HepG2 (cell line): ENCODE results near the gene BLVRA. TPM values are rescaled to one million over a fixed set of nuclear protein-coding genes. Genes with fewer than 3 reads are reported as not detected.
A peak's percentile ranks its signal among the peaks of the same experiment; 100 is the strongest.

Experiments used
- ATF4 ChIP-seq, 2 experiments: fragments of 450-650 bp in 1 of 2; sonication (generic) in 1 of 2; formaldehyde crosslinking; IDR thresholded peaks; 2 replicates each; pipeline versions ENCODE4 v1.5.0 to v1.8.0; 2020 to 2022; ENCODE audit warnings: mild to moderate bottlenecking in 1 of 2, missing genetic modification reagents in 1 of 2
- CBX2 ChIP-seq, 2 experiments: fragments of 200-600 bp in 1 of 2; sonication (generic); formaldehyde crosslinking in 1 of 2; IDR thresholded peaks; 2 replicates each; pipeline versions ENCODE4 v1.7.0 to v1.8.1; 2018 to 2022; ENCODE audit warnings: low read depth in 2 of 2, low read length in 1 of 2, mild to moderate bottlenecking in 1 of 2, missing genetic modification reagents in 1 of 2
- CBX5 ChIP-seq: sonication (generic); formaldehyde crosslinking; IDR thresholded peaks from 2 replicates; pipeline ENCODE4 v1.4.0; 2020; ENCODE audit warnings: missing genetic modification reagents, borderline replicate concordance
- HHEX ChIP-seq: IDR thresholded peaks from 2 replicates; pipeline ENCODE4 v1.6.1; 2016; ENCODE audit warnings: control low read depth
- HMG20A ChIP-seq: IDR thresholded peaks from 2 replicates; pipeline ENCODE4 v1.6.1; 2016; ENCODE audit warnings: borderline replicate concordance
- HOMEZ ChIP-seq: IDR thresholded peaks from 2 replicates; pipeline ENCODE4 v1.6.1; 2016; ENCODE audit warnings: low read depth
- IRF2 ChIP-seq: IDR thresholded peaks from 2 replicates; pipeline ENCODE4 v1.6.1; 2018; ENCODE audit warnings: missing genetic modification reagents, missing compliant biosample characterization
- IRX3 ChIP-seq: sonication (generic); formaldehyde crosslinking; IDR thresholded peaks from 2 replicates; pipeline ENCODE4 v1.8.1; 2023; ENCODE audit warnings: mild to moderate bottlenecking, low read depth, missing genetic modification reagents, borderline replicate concordance
- KDM6A ChIP-seq: IDR thresholded peaks from 2 replicates; pipeline ENCODE4 v1.6.1; 2016; ENCODE audit warnings: low read depth
- KLF11 ChIP-seq: IDR thresholded peaks from 2 replicates; pipeline ENCODE4 v1.6.1; 2016; ENCODE audit warnings: missing compliant biosample characterization
- NR2F6 ChIP-seq, 2 experiments: IDR thresholded peaks; 2 replicates each; pipeline ENCODE4 v1.6.1; 2016; ENCODE audit warnings: antibody characterized with exemption in 1 of 2, mild to moderate bottlenecking in 1 of 2
- PAF1 ChIP-seq: IDR thresholded peaks from 2 replicates; pipeline ENCODE4 v1.6.1; 2016; ENCODE audit warnings: missing genetic modification reagents, missing compliant biosample characterization
- SIX4 ChIP-seq: sonication (generic); formaldehyde crosslinking; IDR thresholded peaks from 2 replicates; pipeline ENCODE4 v1.4.0; 2020; ENCODE audit warnings: missing genetic modification reagents
- SKI ChIP-seq: fragments of 450-650 bp; IDR thresholded peaks from one replicate; pipeline ENCODE4 v1.6.1; 2018; ENCODE audit warnings: mild to moderate bottlenecking; ENCODE audit not compliant: partially characterized antibody
- THRA ChIP-seq: sonication (generic); formaldehyde crosslinking; IDR thresholded peaks from 2 replicates; pipeline ENCODE4 v1.4.0; 2020; ENCODE audit warnings: missing genetic modification reagents, borderline replicate concordance
- U2AF2 ChIP-seq: fragments of 200-400 bp; formaldehyde crosslinking; IDR thresholded peaks from 2 replicates; pipeline ENCODE4 v1.6.1; 2017; ENCODE audit warnings: low read depth, mild to moderate bottlenecking, low read length
- ZNF17 ChIP-seq: sonication (generic); formaldehyde crosslinking; IDR thresholded peaks from 2 replicates; pipeline ENCODE4 v1.5.0; 2020; ENCODE audit warnings: mild to moderate bottlenecking, missing genetic modification reagents
- ZNF431 ChIP-seq: sonication (generic); formaldehyde crosslinking; IDR thresholded peaks from 2 replicates; pipeline ENCODE4 v1.9.0; 2022; ENCODE audit warnings: missing genetic modification reagents, low read depth, mild to moderate bottlenecking, borderline replicate concordance
- ZNF484 ChIP-seq: sonication (generic); formaldehyde crosslinking; IDR thresholded peaks from 2 replicates; pipeline ENCODE4 v1.5.1; 2020; ENCODE audit warnings: mild to moderate bottlenecking, low read depth, missing genetic modification reagents, borderline replicate concordance
- ZNF501 ChIP-seq: sonication (generic); formaldehyde crosslinking; IDR thresholded peaks from 2 replicates; pipeline ENCODE4 v1.5.1; 2020; ENCODE audit warnings: mild to moderate bottlenecking, moderate library complexity, missing genetic modification reagents
- ZNF563 ChIP-seq: sonication (generic); formaldehyde crosslinking; IDR thresholded peaks from 2 replicates; pipeline ENCODE4 v1.8.0; 2022; ENCODE audit warnings: mild to moderate bottlenecking, moderate library complexity, missing genetic modification reagents
- ZNF569 ChIP-seq: sonication (generic); formaldehyde crosslinking; IDR thresholded peaks from 2 replicates; pipeline ENCODE4 v1.5.0; 2020; ENCODE audit warnings: mild to moderate bottlenecking, missing genetic modification reagents, moderate library complexity, borderline replicate concordance
- ZNF75D ChIP-seq: sonication (generic); formaldehyde crosslinking; IDR thresholded peaks from 2 replicates; pipeline ENCODE4 v1.8.1; 2023; ENCODE audit warnings: missing genetic modification reagents, mild to moderate bottlenecking, borderline replicate concordance
- ZSCAN12 ChIP-seq: sonication (generic); formaldehyde crosslinking; IDR thresholded peaks from 2 replicates; pipeline ENCODE4 v1.9.0; 2021; ENCODE audit warnings: mild to moderate bottlenecking, missing genetic modification reagents
- ZSCAN25 ChIP-seq: sonication (generic); formaldehyde crosslinking; IDR thresholded peaks from 2 replicates; pipeline ENCODE4 v1.8.0; 2022; ENCODE audit warnings: mild to moderate bottlenecking, missing genetic modification reagents
- ZSCAN31 ChIP-seq: sonication (generic); formaldehyde crosslinking; IDR thresholded peaks from 2 replicates; pipeline ENCODE4 v1.5.0; 2020; ENCODE audit warnings: low read depth, mild to moderate bottlenecking, missing genetic modification reagents
- polyA plus RNA-seq, 8 experiments: library from polyadenylated mRNA; depleted of rRNA in 3 of 8; stranded (reverse) in 7 of 8; unstranded in 1 of 8; fragments of >200 nt; fragmentation: Illumina TruSeq in 4 of 8; extraction: Trizol in 4 of 8; gene quantifications; 2 replicates each; pipeline versions ENCODE4 v1.2.1 to v1.2.3, GENCODE V29; 2011 to 2016; ENCODE audit warnings: low read depth in 4 of 8, missing spikeins in 1 of 8, mixed read lengths in 1 of 8; ENCODE audit not compliant: insufficient read depth in 1 of 8
- total RNA-seq, 5 experiments: library from RNA; depleted of rRNA; stranded (reverse); fragments of >200 nt; fragmentation: Illumina TruSeq; extraction: Trizol; gene quantifications; 2 replicates each; pipeline ENCODE4 v1.2.3, GENCODE V29; 2016; ENCODE audit warnings: low read depth in 1 of 5

Gene BLVRA
- total and polyA plus RNA-seq, 2 of the 13 experiments (the other 11 are each of a cell fraction or from before 2014, with no cell fraction given), result 39.2 to 64.2 TPM

- no peak for TF ChIP-seq IRX3 (CRISPR knock-in tag)
- peak; percentile 91 for TF ChIP-seq ZNF501 (CRISPR knock-in tag)
- TF ChIP-seq ZNF431 (CRISPR knock-in tag), result 0 out of 2 replicates have a peak, but pooled peaks have one; percentile 77
- TF ChIP-seq ATF4 (CRISPR knock-in tag; IDR thresholded peaks at IDR 0.05), result peak in 1 of 2 experiments; percentile 48; a peak in 1 of 4 replicates
- no peak for TF ChIP-seq ZNF17 (CRISPR knock-in tag)
- TF ChIP-seq SIX4 (CRISPR knock-in tag), result no peak; the same call in 1 of the 2 replicates
- TF ChIP-seq ZNF75D (CRISPR knock-in tag), result no peak
- peak; percentile 76 for TF ChIP-seq ZSCAN31 (CRISPR knock-in tag)
- TF ChIP-seq ZNF484, result no peak
- TF ChIP-seq SKI, result peak; percentile 10
- peak; percentile 70 for TF ChIP-seq IRF2 (CRISPR knock-in tag)
- TF ChIP-seq CBX2 (IDR thresholded peaks at IDR 0.05; ENCODE audit: low read depth, low read length), result no peak
- no peak for TF ChIP-seq CBX2 (CRISPR knock-in tag; IDR thresholded peaks at IDR 0.05; ENCODE audit: low read depth)
- TF ChIP-seq ZSCAN12, result peak; percentile 61; the same call in 1 of the 2 replicates
- TF ChIP-seq CBX5 (CRISPR knock-in tag), result peak; percentile 43; the same call in 1 of the 2 replicates
- peak; percentile 56; the same call in 1 of the 2 replicates for TF ChIP-seq KLF11 (CRISPR knock-in tag)
- no peak; the same call in 1 of the 2 replicates for TF ChIP-seq HMG20A (CRISPR knock-in tag)
- peak; percentile 84 for TF ChIP-seq ZNF563 (CRISPR knock-in tag)
- TF ChIP-seq NR2F6 (IDR thresholded peaks at IDR 0.05), result no peak
- TF ChIP-seq NR2F6 (CRISPR knock-in tag; IDR thresholded peaks at IDR 0.05), result peak; percentile 10; the same call in 1 of the 2 replicates
- TF ChIP-seq HHEX (CRISPR knock-in tag), result no peak
- TF ChIP-seq HOMEZ (CRISPR knock-in tag), result no peak; the same call in 1 of the 2 replicates
- TF ChIP-seq PAF1 (CRISPR knock-in tag), result no peak
- TF ChIP-seq U2AF2, result no peak
- TF ChIP-seq ZSCAN25 (CRISPR knock-in tag), result peak; percentile 53
- TF ChIP-seq ZNF569, result peak; percentile 80; the same call in 1 of the 2 replicates
- TF ChIP-seq THRA (CRISPR knock-in tag), result no peak
- no peak for TF ChIP-seq KDM6A
Measured at GRCh38 chr7:43729214-43729923, 29.1 kb upstream of the BLVRA start, which contains the start of gene COA1 (continued).
